Upper lobe of right lung (tissue), 1 donor: Measurements from ENCODE around the gene FARP2. TPM values are rescaled to one million over a fixed set of nuclear protein-coding genes. Genes with fewer than 3 reads are reported as not detected.
"Not testable (repeated sequence)": the region's sequence is repeated elsewhere in the genome, so short reads cannot be mapped to it uniquely, and the experiment has no call there.

Experiments
- ATAC-seq: fragments of 200-7000 bp; cut with Tn5 transposase; one replicate; pipeline ENCODE4 v1.9.1; 2020; ENCODE audit warnings: mild to moderate bottlenecking, moderate library complexity
- DNase-seq: peaks from one replicate; pipeline ENCODE4 v3.0.0-alpha.2; 2020
- H3K27ac ChIP-seq: fragments of 200-600 bp; one replicate; pipeline ENCODE4 v1.8.0; 2022
- H3K27me3 ChIP-seq: fragments of 200-600 bp; one replicate; pipeline ENCODE4 v1.8.0; 2022; ENCODE audit warnings: mild to moderate bottlenecking
- H3K36me3 ChIP-seq: fragments of 200-600 bp; one replicate; pipeline ENCODE4 v1.8.0; 2022
- H3K4me1 ChIP-seq: fragments of 200-600 bp; one replicate; pipeline ENCODE4 v1.8.0; 2022
- H3K4me3 ChIP-seq: fragments of 200-600 bp; one replicate; pipeline ENCODE4 v1.8.0; 2022; ENCODE audit warnings: mild to moderate bottlenecking
- H3K9me3 ChIP-seq: fragments of 200-600 bp; one replicate; pipeline ENCODE4 v1.8.0; 2022
- intact Hi-C: fragments of 100-400 bp; cut with DNase I; formaldehyde crosslinking; loops from one replicate; pipeline ENCODE4 v1.11.0; 2022
- total RNA-seq: library from RNA; stranded (reverse); fragmentation: NEBNext Ultra II Directional; extraction: Animal tissue kit (Norgen Biotek cat#: 25700); gene quantifications from one replicate; pipeline ENCODE4 v1.2.1, GENCODE V29; 2021
- TF ChIP-seq, protein P1 (sequence below): fragments of 200-600 bp; IDR thresholded peaks from one replicate; pipeline ENCODE4 v1.8.0; 2022; ENCODE audit warnings: antibody characterized with exemption
- donor health status: DM: no; HTN: yes; CAD: no; lungs with severe emphysema.

Gene FARP2
- total RNA-seq, 1 donor from 2014 or later: 48.6 TPM

DNA sequence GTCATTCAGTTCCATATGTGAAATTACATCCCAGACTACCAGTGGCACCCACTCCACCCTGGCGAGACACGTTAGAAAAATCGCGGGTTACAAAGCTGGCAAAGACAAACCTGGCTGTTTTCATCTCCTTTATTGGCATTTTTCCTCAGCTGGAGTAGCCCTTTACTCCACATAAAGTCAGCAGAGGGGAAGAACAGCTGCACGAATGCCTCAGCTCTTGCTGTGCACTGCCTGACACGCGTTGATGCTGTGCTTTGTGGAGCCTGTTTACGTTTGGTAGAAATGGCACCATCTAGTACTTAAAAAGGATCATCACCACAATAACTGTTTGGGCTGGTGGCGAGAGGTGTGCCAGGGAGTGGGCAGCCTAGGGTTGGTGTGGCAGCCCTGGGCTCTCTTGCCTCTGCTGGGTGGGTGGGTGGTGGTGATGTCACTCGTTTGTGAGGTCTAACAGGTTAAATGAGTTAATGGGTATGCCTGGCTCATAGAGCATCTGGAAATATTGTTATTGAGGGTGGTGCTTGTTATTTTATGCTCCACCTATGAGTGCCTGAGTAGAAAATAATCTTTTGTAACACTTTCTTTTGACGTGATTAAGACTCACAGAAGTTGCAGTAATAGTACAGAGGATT lies 16.4 kb downstream of the FARP2 start:
- no peaks in the 10 kb centered on the region for H3K36me3 ChIP-seq
- no peak overlapping the region for H3K27ac ChIP-seq
- H3K27me3 ChIP-seq: no peaks in the 10 kb centered on the region
- H3K4me3 ChIP-seq: no peak overlapping the region
- TF ChIP-seq, protein P1, sequence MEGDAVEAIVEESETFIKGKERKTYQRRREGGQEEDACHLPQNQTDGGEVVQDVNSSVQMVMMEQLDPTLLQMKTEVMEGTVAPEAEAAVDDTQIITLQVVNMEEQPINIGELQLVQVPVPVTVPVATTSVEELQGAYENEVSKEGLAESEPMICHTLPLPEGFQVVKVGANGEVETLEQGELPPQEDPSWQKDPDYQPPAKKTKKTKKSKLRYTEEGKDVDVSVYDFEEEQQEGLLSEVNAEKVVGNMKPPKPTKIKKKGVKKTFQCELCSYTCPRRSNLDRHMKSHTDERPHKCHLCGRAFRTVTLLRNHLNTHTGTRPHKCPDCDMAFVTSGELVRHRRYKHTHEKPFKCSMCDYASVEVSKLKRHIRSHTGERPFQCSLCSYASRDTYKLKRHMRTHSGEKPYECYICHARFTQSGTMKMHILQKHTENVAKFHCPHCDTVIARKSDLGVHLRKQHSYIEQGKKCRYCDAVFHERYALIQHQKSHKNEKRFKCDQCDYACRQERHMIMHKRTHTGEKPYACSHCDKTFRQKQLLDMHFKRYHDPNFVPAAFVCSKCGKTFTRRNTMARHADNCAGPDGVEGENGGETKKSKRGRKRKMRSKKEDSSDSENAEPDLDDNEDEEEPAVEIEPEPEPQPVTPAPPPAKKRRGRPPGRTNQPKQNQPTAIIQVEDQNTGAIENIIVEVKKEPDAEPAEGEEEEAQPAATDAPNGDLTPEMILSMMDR: no peak
- no peaks in the 10 kb centered on the region for H3K9me3 ChIP-seq
- ATAC-seq (no peak), DNase-seq (no peak)
- intact Hi-C loops: no loop called here
- H3K4me1 ChIP-seq: peaks cover under 1% of the 10 kb centered on the region

DNA sequence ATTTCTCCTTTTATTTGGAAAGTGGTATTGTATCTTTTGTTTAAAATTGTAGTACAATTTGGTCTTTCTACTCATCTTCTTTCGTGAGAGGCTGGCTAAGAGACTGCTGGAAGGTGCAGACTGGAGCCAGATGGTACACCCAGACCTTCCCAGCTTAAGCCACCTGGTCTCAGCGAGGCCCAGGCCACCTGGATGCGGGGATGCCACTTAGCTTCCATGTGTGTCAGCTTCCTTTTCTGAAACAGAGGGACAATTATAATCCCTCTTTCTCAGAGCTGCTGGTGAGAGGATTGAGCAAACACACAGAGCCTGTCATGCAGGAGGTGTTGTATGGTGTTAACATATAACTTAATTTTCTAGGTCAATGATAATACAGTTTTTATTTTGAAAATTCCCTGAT lies 17.4 kb downstream of the FARP2 start:
- no peaks in the 10 kb centered on the region for H3K9me3 ChIP-seq
- peaks cover 8% of the 10 kb centered on the region for H3K4me1 ChIP-seq
- TF ChIP-seq, protein P1: no peak
- H3K27ac ChIP-seq: no peak overlapping the region
- H3K36me3 ChIP-seq: no peaks in the 10 kb centered on the region
- H3K27me3 ChIP-seq: no peaks in the 10 kb centered on the region
- H3K4me3 ChIP-seq: no peak overlapping the region
- ATAC-seq (no peak), DNase-seq (no peak)
- intact Hi-C loops: no loop called here

DNA sequence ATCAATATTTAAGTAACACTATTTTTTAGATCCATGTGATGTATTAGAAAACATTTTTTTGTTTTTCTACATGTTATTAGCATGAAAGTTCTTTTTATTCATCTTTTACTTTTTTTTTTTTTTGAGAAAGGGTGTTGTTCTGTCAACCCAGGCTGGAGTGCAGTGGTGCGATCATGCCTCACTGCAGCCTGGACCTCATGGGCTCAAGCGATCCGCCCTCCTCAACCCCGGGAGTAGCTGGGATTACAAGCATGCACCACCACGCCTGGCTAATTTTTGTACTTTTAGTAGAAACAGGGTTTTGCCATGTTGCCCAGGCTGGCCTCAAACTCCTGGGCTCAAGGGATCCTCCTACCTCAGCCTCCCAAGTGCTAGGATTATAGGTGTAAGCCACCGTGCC lies 17.8 kb downstream of the FARP2 start:
- H3K27me3 ChIP-seq, intact Hi-C loops, H3K4me3 ChIP-seq, ATAC-seq, H3K9me3 ChIP-seq, DNase-seq, H3K36me3 ChIP-seq, H3K27ac ChIP-seq: not testable (repeated sequence)
- peaks cover 12% of the 10 kb centered on the region for H3K4me1 ChIP-seq

DNA sequence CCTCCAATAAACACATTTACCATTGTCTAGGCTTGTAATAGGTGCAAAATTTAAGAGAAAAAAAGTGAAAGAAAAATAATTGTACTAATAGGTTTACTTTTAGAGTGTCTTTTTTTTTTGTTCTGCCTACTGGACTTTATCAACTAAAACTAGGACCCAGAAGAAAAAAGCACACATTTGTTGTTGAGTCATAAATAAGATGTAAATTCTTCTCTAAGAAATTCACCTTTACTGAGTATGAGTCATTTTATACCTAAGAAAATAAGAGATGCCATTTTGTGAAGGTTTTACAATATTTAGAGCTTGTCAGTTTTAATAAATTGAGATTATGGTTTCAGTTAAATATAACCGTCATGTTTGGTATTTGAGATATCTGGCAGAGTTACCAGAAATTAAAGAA lies 19.2 kb downstream of the FARP2 start:
- Histone ChIP-seq H3K4me3 (no peak overlapping the region), H3K9me3 (no peaks in the 10 kb centered on the region), H3K27ac (no peak overlapping the region), H3K4me1 (peaks cover 24% of the 10 kb centered on the region), H3K27me3 (no peaks in the 10 kb centered on the region), H3K36me3 (no peaks in the 10 kb centered on the region)
- TF ChIP-seq, protein P1: no peak
- intact Hi-C loops: no loop called here
- no peak for ATAC-seq
- no peak for DNase-seq

- no peaks in the 10 kb centered on the region for H3K9me3 ChIP-seq
- TF ChIP-seq, protein P1: no peak
- H3K27ac ChIP-seq: no peak overlapping the region
- peaks cover 31% of the 10 kb centered on the region for H3K4me1 ChIP-seq
- no peaks in the 10 kb centered on the region for H3K36me3 ChIP-seq
- intact Hi-C loops: no loop called here
- no peak for ATAC-seq
- DNase-seq: no peak
- H3K4me3 ChIP-seq: no peak overlapping the region
- H3K27me3 ChIP-seq: no peaks in the 10 kb centered on the region
Observed at GRCh38 chr2:241376808-241377207, 20.7 kb downstream of the FARP2 start.

DNA sequence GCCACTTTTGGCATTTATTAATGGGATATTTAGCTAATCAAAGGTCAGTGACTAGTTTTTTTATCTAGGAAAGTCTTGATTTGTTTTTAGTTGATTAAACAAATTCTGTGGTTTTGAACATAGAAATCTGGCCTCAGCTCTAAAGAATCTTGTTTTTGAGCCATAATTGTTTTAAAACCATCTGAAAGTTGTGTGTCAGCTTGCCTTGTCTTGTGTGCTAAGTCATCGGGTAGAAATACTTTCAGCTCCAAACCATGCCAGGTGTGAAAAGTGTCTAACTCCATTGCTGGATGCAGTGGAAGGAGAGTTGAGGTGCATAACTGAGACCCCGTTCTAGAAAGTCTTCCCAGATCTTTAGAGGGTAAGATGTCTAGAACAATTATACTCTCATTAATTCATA lies 22.7 kb downstream of the FARP2 start:
- H3K27ac ChIP-seq: peak overlapping the region; percentile 32
- peaks cover 32% of the 10 kb centered on the region for H3K4me1 ChIP-seq
- DNase-seq (no peak), ATAC-seq (no peak)
- peaks cover 5% of the 10 kb centered on the region for H3K36me3 ChIP-seq
- no peaks in the 10 kb centered on the region for H3K27me3 ChIP-seq
- TF ChIP-seq, protein P1: no peak
- intact Hi-C loops: no loop called here
- H3K9me3 ChIP-seq: no peaks in the 10 kb centered on the region
- no peak overlapping the region for H3K4me3 ChIP-seq
